HepG2 (cell line): ENCODE data around the gene EFNA3. TPM values are rescaled to one million over a fixed set of nuclear protein-coding genes. Genes with fewer than 3 reads are reported as not detected.

Source experiments
- ATAC-seq: fragments of 200-7000 bp; cut with Tn5 transposase; 3 replicates; pipeline ENCODE4 v1.9.1; 2020; ENCODE audit warnings: mild to moderate bottlenecking, moderate library complexity
- BruUV-seq: library from RNA; stranded (reverse); fragments of 400-500 nt; replicated peaks from 2 replicates; lab custom pipeline; 2021; lab: Mats Ljungman, UMichigan
- CTCF ChIA-PET: fragments of 300-600 bp; formaldehyde crosslinking; extraction: SDS; loops from one replicate; lab custom pipeline; 2021; ENCODE audit warnings: low total read pairs, inconsistent platforms, low intra/inter-chr PET ratio; lab: Yijun Ruan, JAX
- POLR2A ChIA-PET: fragments of 350-600 bp; sonication (Branson Sonifier 250); formaldehyde crosslinking; loops from one replicate; lab custom pipeline; 2020; ENCODE audit warnings: antibody characterized with exemption, inconsistent platforms; lab: Yijun Ruan, JAX
- DNase-seq: peaks from one replicate; pipeline ENCODE4 v3.0.0-alpha.2; 2015; ENCODE audit warnings: low spot score
- FAIRE-seq: peaks from 3 replicates; lab custom pipeline; 2011; peaks lifted over from hg19 to GRCh38; lab: Jason Lieb, UNC
- H2AFZ ChIP-seq: one replicate; pipeline ENCODE4 v1.6.1; 2011; ENCODE audit warnings: low read length, inconsistent platforms
- H3K27ac ChIP-seq: fragments of 300-600 bp; 3 replicates; pipeline ENCODE4 v1.8.0; 2011; ENCODE audit warnings: mixed run types, mild to moderate bottlenecking, mixed read lengths, low read length, inconsistent platforms; ENCODE audit not compliant: insufficient read depth; ENCODE audit errors: extremely low read length
- H3K27me3 ChIP-seq, 2 experiments: fragments of 200-600 bp in 1 of 2; 2 replicates in 1 of 2; 3 replicates in 1 of 2; pipeline versions ENCODE4 v1.6.0 to v1.8.0; 2011; ENCODE audit warnings: low read length in 2 of 2, mild to moderate bottlenecking in 2 of 2, moderate library complexity in 2 of 2, inconsistent platforms in 1 of 2; ENCODE audit not compliant: insufficient read depth in 2 of 2, control insufficient read depth in 1 of 2
- H3K36me3 ChIP-seq, 2 experiments: fragments of 200-600 bp in 1 of 2; replicated peaks in 1 of 2; 2 replicates in 1 of 2; 3 replicates in 1 of 2; pipeline versions ENCODE4 v1.5.1 to v1.8.0; 2011; ENCODE audit warnings: low read length in 2 of 2, inconsistent platforms in 1 of 2; ENCODE audit not compliant: insufficient read depth in 2 of 2, control insufficient read depth in 1 of 2
- H3K4me1 ChIP-seq: 2 replicates; pipeline ENCODE4 v1.5.1; 2012; ENCODE audit warnings: low read length, inconsistent platforms; ENCODE audit not compliant: insufficient read depth
- H3K4me2 ChIP-seq: 2 replicates; pipeline ENCODE4 v1.6.0; 2011; ENCODE audit warnings: low read depth, low read length, inconsistent platforms
- H3K4me3 ChIP-seq, 3 experiments: fragments of 200-600 bp in 1 of 3; sonication (generic), shearing (Covaris generic) in 1 of 3; replicated peaks in 1 of 3; 2 replicates each; pipeline ENCODE4 v1.5.1; 2011 to 2016; ENCODE audit warnings: low read length in 3 of 3, inconsistent platforms in 2 of 3, low read depth in 2 of 3, mild to moderate bottlenecking in 2 of 3, control low read depth in 1 of 3, mixed read lengths in 1 of 3; ENCODE audit not compliant: insufficient read depth in 1 of 3
- H3K79me2 ChIP-seq: one replicate; pipeline ENCODE4 v1.6.1; 2011; ENCODE audit warnings: low read length, inconsistent platforms; ENCODE audit not compliant: insufficient read depth
- H3K9ac ChIP-seq: 2 replicates; pipeline ENCODE4 v1.6.0; 2011; ENCODE audit warnings: mild to moderate bottlenecking, low read depth, low read length, inconsistent platforms; ENCODE audit not compliant: insufficient read depth
- H3K9me3 ChIP-seq: 2 replicates; pipeline ENCODE4 v1.5.1; 2012; ENCODE audit warnings: mild to moderate bottlenecking, low read length
- H4K20me1 ChIP-seq: 2 replicates; pipeline ENCODE4 v1.6.0; 2011; ENCODE audit warnings: inconsistent platforms, mild to moderate bottlenecking, low read length, moderate library complexity; ENCODE audit not compliant: insufficient read depth
- ATAD3A ChIP-seq: sonication (generic); formaldehyde crosslinking; IDR thresholded peaks from 2 replicates; pipeline ENCODE4 v1.4.0; 2020; ENCODE audit warnings: missing genetic modification reagents
- ATF4 ChIP-seq, 2 experiments: fragments of 450-650 bp in 1 of 2; sonication (generic) in 1 of 2; formaldehyde crosslinking; IDR thresholded peaks; 2 replicates each; pipeline versions ENCODE4 v1.5.0 to v1.8.0; 2020 to 2022; ENCODE audit warnings: mild to moderate bottlenecking in 1 of 2, missing genetic modification reagents in 1 of 2
- DDIT3 ChIP-seq: sonication (generic); formaldehyde crosslinking; IDR thresholded peaks from 2 replicates; pipeline ENCODE4 v1.4.0; 2020; ENCODE audit warnings: mild to moderate bottlenecking, missing genetic modification reagents
- MLLT10 ChIP-seq: sonication (generic); formaldehyde crosslinking; IDR thresholded peaks from 2 replicates; pipeline ENCODE4 v1.4.0; 2020; ENCODE audit warnings: missing genetic modification reagents
- ZNF549 ChIP-seq: sonication (generic); formaldehyde crosslinking; IDR thresholded peaks from 2 replicates; pipeline ENCODE4 v1.5.0; 2020; ENCODE audit warnings: missing genetic modification reagents
- ZNF567 ChIP-seq: sonication (generic); formaldehyde crosslinking; IDR thresholded peaks from 2 replicates; pipeline ENCODE4 v1.8.1; 2023; ENCODE audit warnings: mild to moderate bottlenecking, missing genetic modification reagents, borderline replicate concordance
- ZNF598 ChIP-seq: sonication (generic); formaldehyde crosslinking; IDR thresholded peaks from 2 replicates; pipeline ENCODE4 v1.5.1; 2020; ENCODE audit warnings: mild to moderate bottlenecking, missing genetic modification reagents, borderline replicate concordance
- WGBS: methylation state at CpG from one replicate; pipeline ENCODE4 v1.1.6; 2017; ENCODE audit warnings: low lambda C conversion rate; 5-methylcytosine and 5-hydroxymethylcytosine counted together
- in situ Hi-C: cut with HindIII; loops from 2 replicates; pipeline ENCODE4 v1.10.0; 2017; ENCODE audit warnings: low pct_unique_long_range_greater_than_20kb; ENCODE audit not compliant: extremely low pct_ligation_motif_present
- intact Hi-C: fragments of 100-400 bp; cut with micrococcal nuclease; formaldehyde crosslinking; loops from one replicate; pipeline ENCODE4 v1.10.0; 2022; ENCODE audit not compliant: unreplicated experiment
- polyA plus RNA-seq, 8 experiments: library from polyadenylated mRNA; depleted of rRNA in 3 of 8; stranded (reverse) in 7 of 8; unstranded in 1 of 8; fragments of >200 nt; fragmentation: Illumina TruSeq in 4 of 8; extraction: Trizol in 4 of 8; gene quantifications; 2 replicates each; pipeline versions ENCODE4 v1.2.1 to v1.2.3, GENCODE V29; 2011 to 2016; ENCODE audit warnings: low read depth in 4 of 8, missing spikeins in 1 of 8, mixed read lengths in 1 of 8; ENCODE audit not compliant: insufficient read depth in 1 of 8
- total RNA-seq, 5 experiments: library from RNA; depleted of rRNA; stranded (reverse); fragments of >200 nt; fragmentation: Illumina TruSeq; extraction: Trizol; gene quantifications; 2 replicates each; pipeline ENCODE4 v1.2.3, GENCODE V29; 2016; ENCODE audit warnings: low read depth in 1 of 5

The EFNA3 gene
- total and polyA plus RNA-seq, 2 of the 13 experiments (the other 11 are each of a cell fraction or from before 2014, with no cell fraction given), result 1.0 to 5.7 TPM

- no peaks in the 10 kb centered on the region for H3K79me2 ChIP-seq
- H3K27me3 ChIP-seq, result no peaks in the 10 kb centered on the region; a peak in 1 of 5 replicates
- peak overlapping the region in 1 of 3 experiments; percentile 54; a peak in 1 of 6 replicates for H3K4me3 ChIP-seq
- intact Hi-C loops, result loop anchor here (1.0 to 5.0 kb wide), 4 partner anchors 33 to 73 kb away; partner anchors contain the start of genes DPM3, EFNA1 and SLC50A1
- ATAC-seq (no peak), DNase-seq (no peak)
- no peak overlapping the region for H3K9ac ChIP-seq
- H3K9me3 ChIP-seq, result no peaks in the 10 kb centered on the region
- H3K4me1 ChIP-seq, result peaks cover 53% of the 10 kb centered on the region
- CTCF ChIA-PET, result interaction anchor here (2.1 to 6.6 kb wide), 3 partner anchors 31 to 73 kb away, joined by 8 to 165 read pairs (median 18); partner anchors contain the start of gene SLC50A1
- H2AFZ ChIP-seq, result no peak overlapping the region
- peak overlapping the region; percentile 75 for H3K4me2 ChIP-seq
- POLR2A ChIA-PET, result interaction anchor here (1.2 to 2.3 kb wide), 3 partner anchors 32 to 41 kb away, joined by 3 to 11 read pairs (median 6); partner anchors contain the start of gene SLC50A1
- no peak overlapping the region for H3K27ac ChIP-seq
- TF ChIP-seq ATF4 (CRISPR knock-in tag; IDR thresholded peaks at IDR 0.05) (0 out of 4 replicates have a peak, but pooled peaks of 1 of the 2 experiments have one; percentile 11), DDIT3 (CRISPR knock-in tag) (no peak)
- TF ChIP-seq, all 625 proteins: peak for 1
- Histone ChIP-seq H3K36me3 (no peaks in the 10 kb centered on the region), H4K20me1 (no peaks in the 10 kb centered on the region)
- no peak for FAIRE-seq
- in situ Hi-C loops, result loop anchor here (5.0 kb wide), 2 partner anchors 33 to 73 kb away; partner anchors contain the start of gene EFNA1
- BruUV-seq, result no TSS peak
- WGBS, result 74% methylated on average over 2 of the region's 2 CpGs
Measured at GRCh38 chr1:155094622-155094948, 15.9 kb downstream of the EFNA3 start.

- Histone ChIP-seq H3K27me3 (no peaks in the 10 kb centered on the region; a peak in 1 of 5 replicates), H3K4me1 (peaks cover 43% of the 10 kb centered on the region), H3K9ac (no peak overlapping the region), H3K36me3 (no peaks in the 10 kb centered on the region), H4K20me1 (no peaks in the 10 kb centered on the region), H3K4me3 (no peak overlapping the region), H3K9me3 (no peaks in the 10 kb centered on the region), H3K4me2 (no peak overlapping the region), H3K79me2 (no peaks in the 10 kb centered on the region), H2AFZ (no peak overlapping the region), H3K27ac (no peak overlapping the region)
- in situ Hi-C loops, result no loop called here
- ChIA-PET POLR2A (interaction anchor here (1.2 to 2.1 kb wide), 3 partner anchors 8 to 31 kb away, joined by 3 to 9 read pairs (median 6); no protein-coding TSS in a partner anchor), CTCF (no interaction called here)
- DNase-seq (no peak), ATAC-seq (no peak), FAIRE-seq (no peak)
- WGBS, result 70% methylated on average over 7 of the region's 7 CpGs
- no peak for TF ChIP-seq ZNF567 (CRISPR knock-in tag)
- TF ChIP-seq MLLT10 (CRISPR knock-in tag), result no peak
- TF ChIP-seq ZNF549 (CRISPR knock-in tag), result no peak
- no peak for TF ChIP-seq ATAD3A (CRISPR knock-in tag)
- no peak for TF ChIP-seq ZNF598 (CRISPR knock-in tag)
- intact Hi-C loops, result no loop called here
- BruUV-seq, result no TSS peak
Measured at GRCh38 chr1:155099331-155099730, 20.7 kb downstream of the EFNA3 start.
